ENCODE measurements around the gene DAPK1.

Gene DAPK1

GRCh38 chr9:87740209-87740608 is 242.5 kb downstream of the DAPK1 start:
- Histone ChIP-seq H3K4me3 (ENCODE audit: low read depth in 1 of 2, low read length in 2 of 2) (no peak overlapping the region), H3K4me1 (ENCODE audit: insufficient read depth, low read length) (no peaks in the 10 kb centered on the region), H3K27ac (ENCODE audit: low read length) (no peak overlapping the region), H3K4me2 (ENCODE audit: insufficient read depth, low read length) (no peak overlapping the region), H4K20me1 (ENCODE audit: insufficient read depth, low read length) (no peaks in the 10 kb centered on the region), H3K27me3 (ENCODE audit: insufficient read depth, low read length, poor library complexity) (no peaks in the 10 kb centered on the region), H3K9me3 (ENCODE audit: insufficient read depth, low read length, severe bottlenecking) (no peaks in the 10 kb centered on the region), H2AFZ (ENCODE audit: low read depth, low read length) (no peak overlapping the region), H3K9ac (ENCODE audit: low read depth, low read length) (no peak overlapping the region), H3K79me2 (ENCODE audit: insufficient read depth, low read length) (no peaks in the 10 kb centered on the region), H3K36me3 (ENCODE audit: insufficient read depth, low read length) (no peaks in the 10 kb centered on the region)
- TF ChIP-seq EZH2 (IDR thresholded peaks at IDR 0.05; ENCODE audit: borderline replicate concordance, low read depth, low read length, severe bottlenecking) (no peak), CTCF (IDR thresholded peaks at IDR 0.05; ENCODE audit: borderline replicate concordance, extremely low read depth, low read length, poor library complexity, severe bottlenecking) (no peak)
- no peak for DNase-seq
- no peak for ATAC-seq (ENCODE audit: insufficient read depth, low read depth)

GRCh38 chr9:87741326-87741725 is 243.7 kb downstream of the DAPK1 start:
- Histone ChIP-seq H2AFZ (ENCODE audit: low read depth, low read length) (no peak overlapping the region), H3K36me3 (ENCODE audit: insufficient read depth, low read length) (no peaks in the 10 kb centered on the region), H3K9me3 (ENCODE audit: insufficient read depth, low read length, severe bottlenecking) (no peaks in the 10 kb centered on the region), H3K4me2 (ENCODE audit: insufficient read depth, low read length) (no peak overlapping the region), H3K27me3 (ENCODE audit: insufficient read depth, low read length, poor library complexity) (no peaks in the 10 kb centered on the region), H3K4me3 (ENCODE audit: low read depth in 1 of 2, low read length in 2 of 2) (no peak overlapping the region), H3K27ac (ENCODE audit: low read length) (no peak overlapping the region), H3K79me2 (ENCODE audit: insufficient read depth, low read length) (no peaks in the 10 kb centered on the region), H3K9ac (ENCODE audit: low read depth, low read length) (no peak overlapping the region), H3K4me1 (ENCODE audit: insufficient read depth, low read length) (no peaks in the 10 kb centered on the region), H4K20me1 (ENCODE audit: insufficient read depth, low read length) (no peaks in the 10 kb centered on the region)
- TF ChIP-seq EZH2 (IDR thresholded peaks at IDR 0.05; ENCODE audit: borderline replicate concordance, low read depth, low read length, severe bottlenecking) (no peak), CTCF (IDR thresholded peaks at IDR 0.05; ENCODE audit: borderline replicate concordance, extremely low read depth, low read length, poor library complexity, severe bottlenecking) (no peak)
- DNase-seq (no peak), ATAC-seq (ENCODE audit: insufficient read depth, low read depth) (no peak)

GRCh38 chr9:87741891-87742290 is 244.2 kb downstream of the DAPK1 start:
- Histone ChIP-seq H3K9me3 (ENCODE audit: insufficient read depth, low read length, severe bottlenecking) (no peaks in the 10 kb centered on the region), H3K4me1 (ENCODE audit: insufficient read depth, low read length) (no peaks in the 10 kb centered on the region), H2AFZ (ENCODE audit: low read depth, low read length) (no peak overlapping the region), H3K4me3 (ENCODE audit: low read depth in 1 of 2, low read length in 2 of 2) (no peak overlapping the region), H3K27me3 (ENCODE audit: insufficient read depth, low read length, poor library complexity) (no peaks in the 10 kb centered on the region), H3K9ac (ENCODE audit: low read depth, low read length) (no peak overlapping the region), H3K4me2 (ENCODE audit: insufficient read depth, low read length) (no peak overlapping the region), H4K20me1 (ENCODE audit: insufficient read depth, low read length) (no peaks in the 10 kb centered on the region), H3K79me2 (ENCODE audit: insufficient read depth, low read length) (no peaks in the 10 kb centered on the region), H3K27ac (ENCODE audit: low read length) (no peak overlapping the region), H3K36me3 (ENCODE audit: insufficient read depth, low read length) (no peaks in the 10 kb centered on the region)
- ATAC-seq (ENCODE audit: insufficient read depth, low read depth) (no peak), DNase-seq (no peak)
- TF ChIP-seq EZH2 (IDR thresholded peaks at IDR 0.05; ENCODE audit: borderline replicate concordance, low read depth, low read length, severe bottlenecking) (no peak), CTCF (IDR thresholded peaks at IDR 0.05; ENCODE audit: borderline replicate concordance, extremely low read depth, low read length, poor library complexity, severe bottlenecking) (no peak)

All from DND-41 (cell line).